GM12891 (cell line): Measurements from ENCODE around the gene CARD11.

Source experiments
- POLR2A ChIP-seq: IDR thresholded peaks from 2 replicates; pipeline ENCODE4 v1.6.1; 2011; ENCODE audit warnings: low read depth, low read length, control low read depth
- POLR2AphosphoS5 ChIP-seq: IDR thresholded peaks from 2 replicates; pipeline ENCODE4 v1.6.1; 2011; ENCODE audit warnings: low read depth, low read length, control low read depth
- SPI1 ChIP-seq: IDR thresholded peaks from 2 replicates; pipeline ENCODE4 v1.6.1; 2011; ENCODE audit warnings: low read depth, low read length, control low read depth
- TAF1 ChIP-seq: IDR thresholded peaks from 2 replicates; pipeline ENCODE4 v1.6.1; 2011; ENCODE audit warnings: low read depth, low read length, control low read depth

GRCh38 chr7:2969398-2970306, 74.0 kb downstream of the CARD11 start:
- TF ChIP-seq POLR2AphosphoS5 (no peak), POLR2A (no peak), SPI1 (no peak), TAF1 (no peak)
